SU-DHL-6 (cell line): ENCODE measurements around the gene CCSER2.

ENCODE experiments used
- EZH2phosphoT487 ChIP-seq: fragments of 200-600 bp; sonication (generic), shearing (Covaris generic); conservative IDR thresholded peaks from 2 replicates; pipeline ENCODE4 v1.6.1; 2018; ENCODE audit warnings: mild to moderate bottlenecking, antibody characterized with exemption, low read length, moderate library complexity, mixed read lengths
- TF ChIP-seq, protein P1 (sequence below): fragments of 200-600 bp; sonication (generic); IDR thresholded peaks from one replicate; pipeline ENCODE4 v1.5.1; 2017; ENCODE audit warnings: antibody characterized with exemption, mild to moderate bottlenecking, low read length, moderate library complexity; ENCODE audit not compliant: insufficient read depth, poor library complexity, severe bottlenecking

DNA sequence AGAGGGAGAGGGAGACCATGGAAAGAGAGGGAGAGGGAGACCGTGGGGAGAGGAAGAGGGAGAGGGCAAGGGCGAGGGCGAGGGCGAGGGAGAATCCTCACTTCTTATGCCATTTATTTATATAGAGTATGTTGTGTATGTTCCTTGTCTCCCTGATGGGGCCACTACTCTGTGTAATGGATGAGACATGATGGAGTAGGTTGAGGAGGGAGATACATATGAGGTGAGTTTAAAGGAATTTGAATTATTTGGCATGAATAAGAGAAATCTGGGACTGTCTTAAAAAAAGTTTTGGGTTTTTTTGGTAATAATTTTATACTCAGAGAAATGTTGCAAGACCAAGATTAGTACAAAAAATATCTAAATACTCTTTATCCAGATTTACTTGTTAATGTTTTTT is 20.1 kb downstream of the CCSER2 start:
- TF ChIP-seq, protein P1, sequence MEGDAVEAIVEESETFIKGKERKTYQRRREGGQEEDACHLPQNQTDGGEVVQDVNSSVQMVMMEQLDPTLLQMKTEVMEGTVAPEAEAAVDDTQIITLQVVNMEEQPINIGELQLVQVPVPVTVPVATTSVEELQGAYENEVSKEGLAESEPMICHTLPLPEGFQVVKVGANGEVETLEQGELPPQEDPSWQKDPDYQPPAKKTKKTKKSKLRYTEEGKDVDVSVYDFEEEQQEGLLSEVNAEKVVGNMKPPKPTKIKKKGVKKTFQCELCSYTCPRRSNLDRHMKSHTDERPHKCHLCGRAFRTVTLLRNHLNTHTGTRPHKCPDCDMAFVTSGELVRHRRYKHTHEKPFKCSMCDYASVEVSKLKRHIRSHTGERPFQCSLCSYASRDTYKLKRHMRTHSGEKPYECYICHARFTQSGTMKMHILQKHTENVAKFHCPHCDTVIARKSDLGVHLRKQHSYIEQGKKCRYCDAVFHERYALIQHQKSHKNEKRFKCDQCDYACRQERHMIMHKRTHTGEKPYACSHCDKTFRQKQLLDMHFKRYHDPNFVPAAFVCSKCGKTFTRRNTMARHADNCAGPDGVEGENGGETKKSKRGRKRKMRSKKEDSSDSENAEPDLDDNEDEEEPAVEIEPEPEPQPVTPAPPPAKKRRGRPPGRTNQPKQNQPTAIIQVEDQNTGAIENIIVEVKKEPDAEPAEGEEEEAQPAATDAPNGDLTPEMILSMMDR, result no peak
- TF ChIP-seq EZH2phosphoT487, result no peak
